HG03159 (cell line): ENCODE results near the gene AHDC1.

Source experiments
- ATAC-seq: cut with Tn5 transposase; IDR thresholded peaks from one replicate; pipeline ENCODE4 v1.9.1; 2021; ENCODE audit warnings: mild to moderate bottlenecking, moderate library complexity; ENCODE audit not compliant: unreplicated experiment

AHDC1 gene

GRCh38 chr1:27615346-27616192, 11.6 kb upstream of the AHDC1 start:
- no peak for ATAC-seq

GRCh38 chr1:27614625-27615344, 10.8 kb upstream of the AHDC1 start:
- no peak for ATAC-seq

GRCh38 chr1:27614043-27614624, 10.2 kb upstream of the AHDC1 start:
- ATAC-seq: no peak

DNA sequence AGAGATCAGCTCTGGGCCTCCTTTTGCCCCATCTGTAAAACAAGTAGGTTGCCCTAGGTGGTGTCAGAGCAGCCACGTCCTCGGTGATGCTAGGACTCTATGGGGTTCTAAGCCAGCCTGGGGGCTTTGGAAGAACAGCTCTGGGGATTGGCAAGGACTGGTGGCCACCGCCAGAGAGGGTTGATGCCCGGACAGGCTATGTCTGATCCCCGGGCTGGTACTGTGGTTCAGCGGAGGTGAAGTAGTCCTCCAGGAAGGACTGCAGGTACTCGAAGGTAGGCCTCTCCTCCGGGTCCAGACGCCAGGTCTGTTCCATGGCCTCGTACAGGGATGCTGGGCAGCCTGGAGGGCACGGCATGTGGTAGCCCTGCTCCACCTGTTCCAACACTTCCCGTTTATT, 8.8 kb upstream of the AHDC1 start:
- no peak for ATAC-seq

DNA sequence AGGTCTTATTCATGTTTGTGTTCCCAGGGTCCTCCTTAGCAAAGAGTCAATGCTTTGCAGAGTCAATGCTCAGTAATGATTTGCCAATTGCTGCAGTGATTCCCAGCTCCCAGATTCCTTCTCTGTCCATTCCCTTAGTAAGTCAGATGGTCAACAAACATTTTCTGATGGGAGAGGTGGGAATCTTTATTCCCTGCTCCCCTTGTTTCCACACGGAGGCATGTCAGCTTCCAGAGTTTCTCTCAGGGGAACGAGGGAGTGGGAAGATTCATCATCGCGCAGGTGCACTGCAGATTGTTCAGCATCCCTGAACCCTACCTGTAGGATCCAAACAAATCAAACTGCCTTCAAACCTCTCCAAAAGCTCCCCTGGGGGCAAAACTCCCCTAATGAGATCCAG, 7.5 kb upstream of the AHDC1 start:
- no peak for ATAC-seq

DNA sequence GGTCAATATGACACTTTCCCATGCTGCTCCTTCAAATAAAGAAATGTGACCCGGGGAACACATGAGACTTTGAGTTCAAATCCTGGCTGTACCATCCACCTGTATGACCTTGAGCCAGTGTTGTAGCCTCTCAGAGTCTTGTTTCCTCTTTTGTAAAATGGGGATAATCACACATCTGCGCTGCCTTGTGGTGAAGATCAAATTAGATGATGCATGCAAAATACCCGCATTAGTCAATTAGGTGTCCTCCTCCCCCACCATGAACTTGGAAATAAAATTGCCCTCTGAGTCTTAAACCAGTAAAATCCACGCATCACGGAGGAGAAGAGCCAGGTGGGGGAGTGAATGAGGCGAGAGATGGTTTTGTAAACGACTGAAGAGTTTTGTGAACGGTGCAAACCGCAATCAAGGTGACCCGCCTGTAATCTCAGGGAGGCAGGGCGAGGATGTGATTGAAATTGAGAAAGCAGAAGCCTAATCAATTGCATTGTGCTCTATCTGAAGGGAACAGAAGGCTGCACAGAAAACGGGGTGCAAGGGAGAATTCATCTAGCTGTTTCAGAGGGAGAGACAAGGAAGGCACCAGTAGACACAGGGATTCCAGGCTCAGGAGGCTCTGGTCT, 5.8 kb upstream of the AHDC1 start:
- ATAC-seq: no peak

- no peak for ATAC-seq
These were observed 5.2 kb upstream of the AHDC1 start for GRCh38 chr1:27609210-27609555.

DNA sequence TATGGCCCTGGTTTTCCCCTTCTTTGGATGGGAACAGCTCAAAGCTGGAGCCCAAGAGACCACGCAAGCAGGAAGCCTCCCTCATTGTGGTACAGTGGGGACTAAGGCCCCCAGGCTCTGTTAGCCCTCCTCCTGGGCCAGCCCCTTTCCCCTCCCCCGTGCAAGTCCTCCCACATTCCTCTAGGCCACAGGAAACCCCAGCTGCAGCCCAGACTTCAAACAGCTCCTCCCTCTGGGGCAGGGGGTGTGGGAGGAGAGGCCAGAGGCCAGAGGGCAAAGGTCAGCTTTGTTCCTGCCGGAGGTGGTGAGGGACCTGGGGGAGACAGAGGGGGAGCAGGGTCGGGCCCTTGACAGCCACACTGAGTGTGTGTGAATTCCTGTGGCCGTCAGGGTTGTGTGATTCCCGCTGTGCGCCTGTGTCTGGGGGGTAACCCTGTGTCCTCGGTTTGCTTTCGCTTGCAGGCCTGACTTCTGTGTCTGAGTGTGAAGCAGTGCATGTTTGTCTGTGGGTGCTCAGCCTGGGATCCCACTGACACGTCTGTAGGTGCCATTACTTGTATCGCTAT, 3.4 kb upstream of the AHDC1 start:
- no peak for ATAC-seq

DNA sequence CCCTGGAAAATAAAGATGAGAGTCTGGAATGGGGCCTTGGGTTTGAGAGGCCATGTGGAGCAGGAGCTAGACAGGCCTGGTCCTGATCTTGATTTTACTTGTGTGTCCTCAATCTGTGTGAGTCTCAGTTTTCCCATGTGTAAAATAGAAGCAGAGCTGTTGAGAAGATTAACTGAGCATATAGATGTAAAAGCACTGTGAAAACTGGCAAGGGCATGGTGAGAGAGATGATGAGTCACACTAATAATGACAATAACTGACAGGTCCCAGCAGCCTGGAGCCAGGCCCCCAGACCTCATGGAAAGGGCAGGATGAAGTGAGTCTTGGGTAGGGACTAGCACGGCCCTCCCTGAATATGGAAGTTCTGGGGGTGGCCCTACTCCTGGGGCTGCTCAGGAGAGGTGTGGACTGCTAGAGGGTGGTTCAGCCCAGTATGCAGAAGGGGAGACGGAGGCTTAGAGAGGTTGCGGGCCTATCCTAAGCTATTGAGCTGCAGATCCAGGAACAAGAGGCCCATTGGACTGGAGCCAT, 2.8 kb upstream of the AHDC1 start:
- no peak for ATAC-seq

DNA sequence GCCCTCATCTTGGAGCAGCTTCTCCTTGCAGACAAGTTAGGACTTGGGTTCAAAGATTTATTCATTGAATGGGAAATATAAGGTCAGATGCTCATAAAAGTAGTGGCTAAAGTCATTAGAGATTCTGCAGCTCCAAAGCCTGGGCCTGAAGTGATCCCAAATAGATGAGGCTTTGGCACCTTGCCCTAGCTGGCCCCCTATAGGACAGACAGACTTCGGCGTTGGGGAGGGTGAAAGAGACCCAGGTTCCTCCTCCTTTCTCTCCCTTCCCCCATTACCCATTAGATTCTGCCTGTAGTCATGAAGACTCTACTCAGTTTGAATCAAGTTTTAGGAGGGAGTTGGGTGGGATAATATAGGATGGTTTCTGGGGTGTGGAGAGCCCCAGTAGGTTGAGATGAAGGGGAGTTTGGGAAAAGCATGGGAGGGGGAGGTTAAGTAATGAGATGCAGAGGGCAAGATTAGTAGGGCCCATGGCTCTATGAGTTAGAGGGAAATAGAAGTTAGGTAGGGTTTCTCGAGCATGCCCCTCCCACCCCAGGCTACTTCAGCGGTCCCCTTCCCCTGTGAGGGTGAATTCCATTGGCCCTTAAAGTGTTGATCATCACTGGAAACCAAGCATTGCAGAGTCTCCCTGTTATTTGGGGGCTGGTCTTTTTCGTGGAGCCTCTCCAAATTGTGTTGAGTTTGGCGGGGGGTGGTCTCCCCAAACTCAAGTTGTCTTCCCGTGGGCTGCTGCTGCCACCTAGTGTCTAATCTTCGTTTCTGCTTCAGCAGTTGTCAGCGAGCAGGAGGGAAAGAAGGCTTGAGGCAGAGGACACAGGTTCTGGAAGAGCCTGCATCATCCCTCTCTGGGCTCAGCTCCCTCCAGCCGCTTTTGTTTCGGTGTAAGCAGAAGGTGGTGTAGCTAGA, 2.1 kb upstream of the AHDC1 start:
- no peak for ATAC-seq

DNA sequence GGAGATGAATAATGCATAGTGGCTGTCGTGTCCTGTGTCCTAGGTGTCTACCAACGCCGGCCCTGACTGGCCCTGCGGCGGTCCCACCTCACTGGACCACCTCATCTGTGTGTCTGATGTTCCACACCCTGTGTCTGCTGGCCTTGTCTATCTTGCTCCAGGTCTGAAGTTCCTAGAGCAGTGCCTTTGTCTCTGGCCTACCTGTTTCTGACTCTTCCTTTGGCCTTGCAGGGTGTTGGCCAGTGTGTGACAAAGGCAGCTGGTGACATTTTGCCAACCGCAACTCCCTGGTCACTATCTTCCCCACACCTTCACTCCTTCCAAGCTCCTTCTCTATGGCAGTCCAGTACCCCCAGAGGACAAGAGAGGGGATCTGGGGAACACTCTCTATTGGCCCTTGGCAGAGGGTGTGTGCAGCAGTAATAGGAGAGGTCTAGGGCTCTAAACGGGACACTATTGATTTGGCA, 1.4 kb upstream of the AHDC1 start:
- no peak for ATAC-seq

- ATAC-seq: no peak
These were observed 795 bp upstream of the AHDC1 start for GRCh38 chr1:27604579-27605299.

GRCh38 chr1:27603309-27603680, 649 bp downstream of the AHDC1 start:
- ATAC-seq: no peak

DNA sequence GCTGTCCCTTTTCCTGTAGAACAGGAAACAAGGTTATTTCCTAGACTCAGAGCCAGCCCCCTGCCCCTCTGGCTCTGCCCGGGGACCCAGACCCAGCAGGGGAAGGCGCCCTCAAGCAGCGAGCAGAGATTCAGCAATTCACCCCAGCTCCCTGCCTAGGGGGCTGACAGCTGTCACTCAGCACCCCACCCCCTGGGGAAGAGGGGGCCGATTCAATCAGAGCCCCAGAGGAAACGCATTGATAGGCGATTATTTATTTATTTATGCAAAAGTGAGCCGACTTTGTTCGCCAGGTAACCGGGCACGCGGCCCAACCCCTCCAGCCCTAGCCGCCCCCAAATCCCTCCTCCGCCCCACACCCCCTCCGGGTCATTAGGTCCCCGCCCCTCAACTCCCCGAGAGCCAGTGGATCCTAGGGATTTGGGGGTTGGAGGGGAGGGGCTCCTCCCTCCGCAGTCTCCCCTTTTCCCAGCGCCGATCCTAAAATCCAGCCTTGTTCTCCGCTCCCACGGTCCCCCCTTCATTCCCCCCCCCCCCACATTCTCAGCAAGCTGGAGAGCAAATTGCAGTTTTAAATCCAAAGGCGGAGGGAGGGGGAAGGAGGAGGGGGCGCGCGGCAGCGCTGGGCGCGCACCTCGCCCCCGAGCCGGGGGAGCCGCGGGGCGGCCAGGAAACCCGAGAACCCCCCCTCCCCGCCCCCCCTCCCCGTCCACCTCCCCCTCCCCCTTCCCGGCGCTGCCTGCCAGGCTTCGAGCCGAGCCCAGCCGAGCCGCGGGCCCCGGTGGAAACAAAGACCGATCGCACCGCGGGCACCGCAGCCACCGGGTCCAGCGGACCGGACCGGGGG, 1.3 kb downstream of the AHDC1 start:
- no peak for ATAC-seq

- ATAC-seq: no peak
These were observed 2.0 kb downstream of the AHDC1 start for GRCh38 chr1:27601771-27602461.

DNA sequence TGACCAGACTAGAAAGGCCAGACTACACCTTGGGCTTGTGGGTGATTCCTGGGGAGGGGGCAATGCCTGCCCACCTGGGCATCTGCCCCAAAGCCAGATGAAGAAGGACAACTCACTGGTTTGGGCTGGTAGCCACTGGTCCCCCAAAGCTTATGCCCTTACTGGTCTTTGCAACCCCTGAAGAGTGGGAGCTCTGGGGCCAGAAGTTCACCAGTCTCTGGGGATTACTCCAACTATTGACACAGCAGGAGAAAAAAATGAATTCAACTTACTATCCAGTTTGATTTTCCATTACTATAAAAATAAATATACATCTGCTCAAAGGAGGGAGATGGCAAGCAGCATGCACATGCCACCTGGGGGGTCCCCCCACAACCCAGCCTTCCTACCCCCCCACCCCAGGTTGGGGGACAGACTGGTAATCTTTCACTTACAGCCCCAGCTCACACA, 2.6 kb downstream of the AHDC1 start:
- no peak for ATAC-seq

DNA sequence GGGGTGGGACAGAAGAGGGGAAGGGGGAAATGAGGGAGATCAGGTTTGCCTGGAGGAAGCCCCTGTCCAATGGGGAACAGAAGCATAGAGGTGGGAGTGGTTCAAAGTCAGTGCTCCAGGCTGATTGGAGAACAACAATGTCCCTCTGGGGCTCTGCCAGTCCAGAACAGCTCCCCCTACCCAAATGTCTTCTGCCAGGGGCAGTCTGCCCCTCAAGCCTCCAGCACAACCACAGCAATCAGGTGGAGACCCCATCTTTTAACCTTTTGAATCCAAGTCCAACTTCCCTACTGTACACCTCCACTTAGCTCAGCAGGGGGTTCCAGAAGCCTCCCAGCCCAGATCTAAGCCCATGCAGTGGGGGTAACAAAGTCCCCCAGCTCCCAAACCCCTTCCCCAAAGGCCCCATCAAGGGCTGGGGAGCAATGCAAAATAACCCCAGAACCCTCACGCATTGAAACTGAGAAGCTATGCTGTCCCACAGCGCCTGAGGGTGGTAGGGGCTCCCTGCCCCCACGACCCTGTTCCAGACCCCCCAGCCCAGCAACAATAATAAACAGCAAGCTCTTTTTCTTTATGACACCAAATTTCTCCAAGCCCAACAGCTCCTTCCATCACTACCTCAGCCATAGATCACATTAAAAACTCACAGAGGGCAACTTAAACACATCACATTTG, 3.3 kb downstream of the AHDC1 start:
- ATAC-seq: no peak
